GM18861 (cell line): ENCODE measurements around the gene PIGZ.

Experiments used
- ATAC-seq: cut with Tn5 transposase; IDR thresholded peaks from one replicate; pipeline ENCODE4 v1.9.1; 2021; ENCODE audit not compliant: unreplicated experiment

The PIGZ gene

DNA sequence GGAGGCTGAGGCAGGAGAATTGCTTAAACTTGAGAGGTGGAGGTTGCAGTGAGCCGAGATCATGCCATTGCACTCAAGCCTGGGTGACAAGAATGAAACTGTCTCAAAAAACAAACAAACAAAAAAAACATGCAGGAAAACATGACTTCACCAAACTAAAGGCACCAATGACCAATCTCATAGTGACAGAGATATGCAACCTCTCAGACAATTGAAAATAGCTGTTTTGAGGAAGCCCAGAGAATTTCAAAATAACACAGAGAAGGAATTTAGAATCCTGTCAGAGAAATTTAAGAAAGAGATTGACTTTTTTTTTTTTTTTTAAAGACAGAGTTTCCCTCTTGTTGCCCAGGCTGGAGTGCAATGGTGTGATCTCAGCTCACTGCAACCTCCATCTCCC is 52.4 kb downstream of the PIGZ start:
- no peak for ATAC-seq

DNA sequence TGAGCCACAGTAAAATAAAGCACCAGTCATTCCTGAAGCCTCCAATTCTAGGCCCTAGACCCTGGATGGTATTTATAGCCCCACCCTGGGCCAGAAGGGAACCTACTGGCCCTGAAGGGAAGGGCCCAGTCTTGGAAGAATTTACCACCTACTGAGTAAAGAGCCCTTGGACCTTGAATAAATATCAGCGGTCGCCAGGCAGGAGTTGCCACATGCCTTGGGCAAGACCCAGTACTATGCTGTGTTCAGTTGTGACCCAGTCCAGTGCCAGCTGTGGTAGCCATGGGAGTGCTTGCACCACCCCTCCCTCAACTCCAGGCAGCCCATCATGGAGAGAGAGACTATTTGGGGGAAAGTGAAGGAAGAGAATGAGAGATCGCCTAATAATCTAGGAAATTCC is 53.3 kb downstream of the PIGZ start:
- ATAC-seq: no peak

DNA sequence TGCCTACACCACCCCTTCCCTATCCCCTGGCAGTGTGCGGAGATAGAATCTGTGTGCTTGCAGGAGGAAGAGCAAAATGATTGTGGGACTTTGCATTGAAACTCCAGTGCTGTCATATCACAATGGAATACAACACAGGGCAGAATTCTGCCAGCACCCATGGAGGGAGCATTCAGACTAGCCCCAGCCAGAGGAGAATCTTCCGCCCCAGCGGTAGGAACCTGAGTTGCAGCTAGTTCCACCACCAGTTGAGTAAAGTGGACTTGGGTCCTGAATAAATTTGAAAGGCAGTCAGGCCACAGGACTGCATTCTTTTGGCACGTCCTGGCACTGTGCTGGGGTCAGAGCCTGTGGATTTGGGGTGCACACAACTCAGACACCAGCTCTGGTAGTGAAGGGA is 53.8 kb downstream of the PIGZ start:
- no peak for ATAC-seq

DNA sequence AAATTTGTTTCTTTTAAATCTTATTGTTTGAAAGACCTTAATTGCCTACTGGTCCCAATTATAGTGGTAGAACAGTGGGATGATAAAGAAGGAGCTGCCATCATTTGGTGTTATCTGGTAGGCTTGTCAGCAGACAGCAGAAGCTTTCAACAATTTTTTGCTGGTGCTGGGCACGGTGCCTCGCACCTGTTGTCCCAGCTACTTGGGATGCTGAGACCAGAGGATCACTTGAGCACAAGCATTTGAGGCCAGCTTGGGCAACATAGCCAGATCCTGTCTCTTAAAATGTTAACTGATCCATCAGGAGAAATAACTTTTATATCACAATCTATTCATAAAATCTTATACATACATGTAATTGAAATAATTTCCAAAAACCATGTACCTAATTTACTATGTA is 64.9 kb downstream of the PIGZ start:
- ATAC-seq: no peak

DNA sequence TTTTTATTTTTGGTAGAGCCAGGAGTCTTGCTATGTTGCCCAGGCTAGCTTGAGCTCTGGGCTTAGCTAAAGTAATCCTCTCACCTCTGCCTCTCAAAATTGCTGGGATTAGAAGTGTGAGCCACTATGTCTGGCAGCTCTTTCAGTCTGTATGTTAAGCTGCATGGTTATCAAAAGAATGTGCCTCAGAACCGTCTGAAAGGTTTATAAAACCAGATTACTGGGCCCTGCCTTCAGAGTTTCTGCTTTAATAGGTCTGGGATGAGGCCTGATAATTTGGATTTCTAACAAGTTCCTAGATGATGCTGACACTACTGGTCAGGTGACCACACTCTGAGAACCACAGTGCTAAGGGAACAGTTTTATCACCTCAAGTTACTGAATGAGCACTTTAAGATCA is 66.3 kb downstream of the PIGZ start:
- ATAC-seq: no peak

DNA sequence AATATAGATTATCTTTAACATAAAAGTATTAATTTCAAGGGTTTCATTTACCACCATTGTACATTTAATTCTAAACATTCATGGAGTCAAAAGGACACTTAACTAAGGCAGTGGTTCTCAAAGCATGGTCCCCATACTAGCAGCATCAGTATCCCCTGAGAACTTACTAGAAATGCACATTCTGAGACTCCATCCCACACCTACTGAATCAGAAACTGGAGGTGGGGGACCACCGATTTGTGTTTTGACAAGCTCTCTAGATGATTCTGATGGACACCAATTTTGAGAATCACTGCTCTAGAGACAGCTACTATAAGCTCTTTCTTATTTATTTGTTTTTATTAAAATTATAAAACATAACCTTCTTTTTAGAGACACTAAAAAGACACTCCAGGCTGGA is 66.9 kb downstream of the PIGZ start:
- no peak for ATAC-seq
